CD4-positive, alpha-beta T cell treated with Interleukin-2 at 100 ng/mL for 4 hours (primary cell): ENCODE measurements around the gene CYB561D2.

ENCODE experiments used
- DNase-seq: peaks from one replicate; pipeline ENCODE4 v3.0.0-alpha.2; 2020; ENCODE audit warnings: low spot score

Gene CYB561D2

GRCh38 chr3:50392101-50392715 lies 41.5 kb downstream of the CYB561D2 start:
- DNase-seq, result no peak

- DNase-seq, result no peak
These were observed 42.4 kb downstream of the CYB561D2 start for GRCh38 chr3:50393061-50393460.

- no peak for DNase-seq
These were observed 44.6 kb downstream of the CYB561D2 start for GRCh38 chr3:50395070-50395860.

GRCh38 chr3:50396502-50396901 lies 45.8 kb downstream of the CYB561D2 start:
- no peak for DNase-seq

DNA sequence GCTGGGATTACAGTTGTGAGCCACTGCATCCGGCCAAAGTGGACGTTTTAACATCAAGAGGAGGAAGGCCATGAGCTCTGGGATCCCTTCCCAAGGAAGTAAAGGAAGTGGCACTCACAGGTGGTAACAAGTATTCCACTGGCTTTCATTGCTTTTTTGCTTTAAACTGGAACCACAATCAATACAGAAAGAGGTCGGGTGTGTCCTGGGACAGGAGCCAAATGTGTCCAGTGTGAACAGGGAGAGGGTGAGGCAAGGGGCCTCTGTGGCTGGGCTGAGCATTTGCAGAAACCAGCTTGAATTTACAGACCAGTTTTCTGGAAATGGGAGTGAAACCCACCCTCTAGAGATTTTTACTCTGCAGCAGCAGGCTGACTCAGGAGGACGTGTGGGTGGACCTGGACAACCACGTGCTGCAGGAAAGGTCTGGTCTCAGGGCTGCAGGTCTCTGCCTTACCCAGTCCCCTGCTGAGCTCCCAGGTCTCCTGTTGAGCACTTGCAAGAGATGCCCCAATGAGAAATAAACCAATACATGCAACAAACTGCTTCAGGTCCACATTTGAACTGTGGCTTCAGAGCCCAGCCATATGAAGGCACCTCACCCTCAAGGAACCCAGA lies 51.4 kb downstream of the CYB561D2 start:
- DNase-seq, result no peak
